Heart right ventricle (tissue), 16 donors: ENCODE measurements around the gene EFCAB14. TPM values are rescaled to one million over a fixed set of nuclear protein-coding genes. Genes with fewer than 3 reads are reported as not detected.
"Not testable (repeated sequence)": the region's sequence is repeated elsewhere in the genome, so short reads cannot be mapped to it uniquely, and the experiment has no call there.

ENCODE experiments used
- ATAC-seq, 8 donors: fragments of 200-7000 bp; cut with Tn5 transposase; one replicate each; pipeline ENCODE4 v1.9.1; 2020; ENCODE audit warnings: mild to moderate bottlenecking in 8 of 8, moderate library complexity in 8 of 8, moderate number of reproducible peaks in 1 of 8
- DNase-seq, 2 donors: peaks; one replicate each; pipeline ENCODE4 v3.0.0-alpha.2; 2020
- H3K27ac ChIP-seq, 10 donors: fragments of 200-600 bp; sonication (generic) in 2 of 10; one replicate each; pipeline versions ENCODE4 v1.5.0 to v1.8.0; 2020 to 2022; ENCODE audit warnings: mild to moderate bottlenecking in 3 of 10
- H3K27me3 ChIP-seq, 7 donors: fragments of 200-600 bp; one replicate each; pipeline ENCODE4 v1.8.0; 2021 to 2022; ENCODE audit warnings: mild to moderate bottlenecking in 2 of 7
- H3K36me3 ChIP-seq, 9 donors: fragments of 200-600 bp; sonication (generic) in 1 of 9; one replicate each; pipeline versions ENCODE4 v1.5.0 to v1.8.0; 2020 to 2022; ENCODE audit warnings: mild to moderate bottlenecking in 2 of 9
- H3K4me1 ChIP-seq, 9 donors: fragments of 200-600 bp; sonication (generic) in 1 of 9; one replicate each; pipeline versions ENCODE4 v1.5.0 to v1.8.0; 2020 to 2022; ENCODE audit warnings: mild to moderate bottlenecking in 4 of 9
- H3K4me3 ChIP-seq, 10 donors: fragments of 200-600 bp; sonication (generic) in 2 of 10; one replicate each; pipeline versions ENCODE4 v1.5.0 to v1.8.0; 2020 to 2022; ENCODE audit warnings: mild to moderate bottlenecking in 7 of 10, moderate library complexity in 2 of 10
- H3K9me3 ChIP-seq, 11 donors: fragments of 200-600 bp in 10 of 11; sonication (generic) in 2 of 11; one replicate each; pipeline versions ENCODE4 v1.5.0 to v1.8.0; 2013 to 2022; ENCODE audit warnings: mild to moderate bottlenecking in 2 of 11, control low read depth in 1 of 11, moderate library complexity in 1 of 11
- CTCF ChIP-seq, 9 donors: fragments of 200-600 bp; sonication (generic) in 2 of 9; IDR thresholded peaks; one replicate each; pipeline versions ENCODE4 v1.5.0 to v1.8.0; 2021 to 2022; ENCODE audit warnings: antibody characterized with exemption in 9 of 9, mild to moderate bottlenecking in 5 of 9, moderate library complexity in 1 of 9
- WGBS, 2 donors: extraction: QIAGEN DNeasy Blood & Tissue Kit; methylation state at CpG; one replicate each; pipeline ENCODE4 v1.1.7; 2013; ENCODE audit warnings: inconsistent platforms in 1 of 2; 5-methylcytosine and 5-hydroxymethylcytosine counted together
- intact Hi-C, 10 donors: fragments of 100-400 bp; cut with DNase I; formaldehyde crosslinking; loops; one replicate each; pipeline versions ENCODE4 v1.11.1 to v1.14.2; 2022
- polyA plus RNA-seq, 2 donors: library from polyadenylated mRNA; stranded (reverse); fragments of 200-250 nt; gene quantifications; one replicate each; pipeline ENCODE4 v1.2.3, GENCODE V29; 2013
- total RNA-seq, 10 donors: library from RNA; stranded (reverse); fragmentation: NEBNext Ultra II Directional in 3 of 10; extraction: Animal tissue kit (Norgen Biotek cat#: 25700) in 3 of 10; gene quantifications; one replicate each; pipeline versions ENCODE4 v1.2.1 to v1.2.4, GENCODE V29; 2021 to 2023
- donor health status: Arrhythmogenic right ventricular cardiomyopathy.
- donor health status: ischemic (EF 13 %, LVEDD 7.1; RV severe dilation, severe dysfunction).
- donor health status: healthy with polysubstance abuse.
- donor health status: DM: no; HTN: yes; CAD: no.
- donor health status: DM: no; HTN: no; CAD: no.
- donor health status: ischemic (EF 25% LVEDD 6.9; RV normal size, moderate dysfunction).
- donor health status: ischemic (EF 25% LVEDD 5.7; RV mildly dilated, moderate dysfunction).
- donor health status: healthy.
- donor health status: DM: yes; HTN: yes; CAD: no.
- donor health status: Ischemic cardiomyopathy.
- donor health status: ischemic (EF 35%, LVEDD 5.7; RV mildly dilated, moderate dysfunction).
- donor health status: nonischemic (EF 11% LVEDD 7.7; RV severe dilation, severe dysfunction).
- donor health status: DM: yes; HTN: yes; CAD: no.
- donor health status: PGD.
- donor health status: ischemic (EF 29% LVEDD 5.4; RV normal size, mild dysfunction).
- donor health status: nonischemic (EF 23%, LVEDD 6.1; RV moderate dilation, normal function).

The EFCAB14 gene
- total and polyA plus RNA-seq, 12 donors = 11.0 to 74.5 (median 59.9) TPM

- intact Hi-C loops = loop anchor here in 9 of 10 donors (2.0 to 10.0 kb wide), 10 partner anchors 97 to 317 kb away; a partner anchor contains a TSS
- H3K27me3 ChIP-seq = peaks cover 0 to 29% (median 12%) of the 10 kb centered on the region in 7 donors
- peak overlapping the region in 7 of 10 donors; percentile 19 to 77 (median 32) for H3K27ac ChIP-seq
- peak in 1 of 2 donors; percentile 11 for DNase-seq
- H3K36me3 ChIP-seq = no peaks in the 10 kb centered on the region
- no peak overlapping the region for H3K4me3 ChIP-seq
- WGBS, 2 donors = 49 to 67% methylated on average over 4 of the region's 4 CpGs
- TF ChIP-seq CTCF (IDR thresholded peaks at IDR 0.05) = no peak
- peak in 3 of 8 donors; percentile 5 to 46 (median 8) for ATAC-seq
- H3K9me3 ChIP-seq = no peaks in the 10 kb centered on the region
- peaks cover 0 to 33% (median 16%) of the 10 kb centered on the region in 9 donors for H3K4me1 ChIP-seq
Measured at GRCh38 chr1:46723901-46724300, 5.0 kb upstream of the EFCAB14 start.

GRCh38 chr1:46721686-46722205 lies 2.8 kb upstream of the EFCAB14 start:
- Histone ChIP-seq H3K27ac (peak overlapping the region in 1 of 10 donors; percentile 10), H3K4me1 (peaks cover 12 to 50% (median 36%) of the 10 kb centered on the region in 9 donors), H3K36me3 (no peaks in the 10 kb centered on the region), H3K27me3 (peaks cover 0 to 9% (median 0%) of the 10 kb centered on the region in 7 donors), H3K9me3 (no peaks in the 10 kb centered on the region), H3K4me3 (no peak overlapping the region)
- DNase-seq = no peak
- TF ChIP-seq CTCF (IDR thresholded peaks at IDR 0.05) = no peak
- 44 to 52% methylated on average over 3 of the region's 3 CpGs for WGBS, 2 donors
- intact Hi-C loops = loop anchor here in 9 of 10 donors (5.0 to 10.0 kb wide), 8 partner anchors 94 to 314 kb away; a partner anchor contains a TSS
- no peak for ATAC-seq

- ATAC-seq (no peak), DNase-seq (no peak)
- Histone ChIP-seq H3K4me1 (peaks cover 12 to 55% (median 41%) of the 10 kb centered on the region in 9 donors), H3K4me3 (no peak overlapping the region), H3K27ac (peak overlapping the region in 1 of 10 donors; percentile 10), H3K9me3 (no peaks in the 10 kb centered on the region), H3K27me3 (peaks cover 0 to 4% (median 0%) of the 10 kb centered on the region in 7 donors), H3K36me3 (peaks cover 0 to 5% (median 0%) of the 10 kb centered on the region in 9 donors)
- WGBS, 2 donors = 88 to 95% methylated on average over 1 of the region's 1 CpG
- no peak for TF ChIP-seq CTCF (IDR thresholded peaks at IDR 0.05)
- intact Hi-C loops = loop anchor here in 9 of 10 donors (5.0 to 10.0 kb wide), 8 partner anchors 94 to 314 kb away; a partner anchor contains a TSS
Measured at GRCh38 chr1:46721204-46721603, 2.3 kb upstream of the EFCAB14 start.

- Histone ChIP-seq H3K36me3 (peaks cover 0 to 14% (median 7%) of the 10 kb centered on the region in 9 donors), H3K27ac (peak overlapping the region in 1 of 10 donors; percentile 87), H3K4me1 (peaks cover 12 to 55% (median 41%) of the 10 kb centered on the region in 9 donors)
- not testable (repeated sequence) for DNase-seq, ATAC-seq, H3K27me3 ChIP-seq, H3K9me3 ChIP-seq, H3K4me3 ChIP-seq
- intact Hi-C loops = loop anchor here in 9 of 10 donors (5.0 to 10.0 kb wide), 8 partner anchors 93 to 313 kb away; a partner anchor contains a TSS
- WGBS, 2 donors = 92 to 98% methylated on average over 8 of the region's 8 CpGs
Measured at GRCh38 chr1:46720319-46720718, 1.4 kb upstream of the EFCAB14 start.
